HG03095 (cell line): ENCODE results near the gene RGS9BP.
"Not testable (repeated sequence)": the region's sequence is repeated elsewhere in the genome, so short reads cannot be mapped to it uniquely, and the experiment has no call there.

Experiments
- ATAC-seq: cut with Tn5 transposase; IDR thresholded peaks from one replicate; pipeline ENCODE4 v1.9.1; 2021; ENCODE audit warnings: moderate library complexity; ENCODE audit not compliant: unreplicated experiment

The RGS9BP gene

DNA sequence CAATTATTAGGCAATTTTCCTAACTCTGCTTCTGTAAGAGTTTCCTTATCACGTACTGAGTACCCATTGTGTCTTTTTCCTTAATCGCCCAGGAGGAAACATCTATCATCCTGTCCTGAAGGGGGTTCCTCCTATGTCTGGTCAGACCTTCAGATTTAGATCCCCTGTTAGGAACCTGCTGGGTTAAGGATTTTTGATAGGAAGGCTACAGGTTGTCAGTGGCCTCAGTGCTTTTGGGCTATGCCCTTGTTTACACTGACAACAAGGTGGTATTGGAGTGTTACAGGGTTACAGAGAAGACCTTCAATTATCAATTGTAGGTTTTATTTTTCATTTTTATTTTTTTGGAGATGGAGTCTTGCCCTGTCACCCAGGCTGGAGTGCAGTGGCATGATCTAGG, 19.2 kb downstream of the RGS9BP start:
- not testable (repeated sequence) for ATAC-seq

DNA sequence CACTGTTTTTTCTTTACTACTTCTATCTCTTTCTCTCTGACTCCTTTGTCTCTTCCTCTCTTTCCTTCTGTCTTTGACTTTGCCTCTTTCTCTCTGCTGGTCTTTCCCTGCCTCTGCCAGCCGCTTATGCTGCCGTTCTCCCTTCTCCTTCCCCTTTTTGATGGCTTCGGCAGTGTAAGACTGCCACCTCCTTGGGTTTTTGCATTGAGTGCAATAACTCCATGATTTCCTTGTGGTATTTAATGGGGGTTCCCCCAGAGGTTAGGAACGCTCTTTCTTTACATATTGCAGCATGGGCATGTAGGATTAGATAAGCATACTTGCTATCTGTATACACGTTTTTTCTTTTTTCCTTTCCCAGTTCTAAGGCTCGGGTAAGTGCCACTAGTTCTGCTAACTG, 19.9 kb downstream of the RGS9BP start:
- not testable (repeated sequence) for ATAC-seq

DNA sequence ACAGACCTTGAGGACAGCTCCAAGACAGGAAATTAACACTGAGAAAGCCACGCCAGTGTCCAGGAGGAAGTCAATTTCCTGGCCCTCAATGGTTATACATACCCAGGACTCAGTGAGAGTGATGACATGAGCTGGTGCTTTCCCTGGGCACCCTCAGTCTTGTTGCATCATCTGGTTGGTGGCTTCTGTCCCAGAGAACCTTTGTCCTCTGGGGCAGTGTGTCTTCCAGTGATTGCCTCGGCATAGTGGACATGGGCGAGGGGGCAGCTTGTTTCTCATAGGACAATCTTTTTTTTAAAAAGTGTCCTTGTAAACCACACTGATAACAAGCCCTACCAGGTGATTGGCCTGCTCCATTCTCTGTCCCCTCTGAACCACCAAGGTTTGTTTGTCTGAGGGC, 21.1 kb downstream of the RGS9BP start:
- ATAC-seq: not testable (repeated sequence)

DNA sequence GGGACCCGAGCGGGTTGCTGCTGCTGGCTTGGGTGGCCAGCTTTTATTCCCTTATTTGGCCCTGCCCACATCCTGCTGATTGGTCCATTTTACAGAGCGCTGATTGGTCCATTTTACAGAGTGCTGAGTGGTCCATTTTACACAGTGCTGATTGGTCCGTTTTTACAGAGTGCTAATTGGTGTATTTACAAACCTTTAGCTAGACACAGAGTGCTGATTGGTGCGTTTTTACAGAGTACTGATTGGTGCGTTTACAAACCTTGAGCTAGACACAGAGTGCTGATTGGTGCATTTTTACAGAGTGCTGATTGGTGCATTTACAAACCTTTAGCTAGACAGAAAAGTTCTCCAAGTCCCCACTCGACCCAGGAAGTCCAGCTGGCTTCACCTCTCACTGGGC, 24.5 kb downstream of the RGS9BP start:
- ATAC-seq: not testable (repeated sequence)

DNA sequence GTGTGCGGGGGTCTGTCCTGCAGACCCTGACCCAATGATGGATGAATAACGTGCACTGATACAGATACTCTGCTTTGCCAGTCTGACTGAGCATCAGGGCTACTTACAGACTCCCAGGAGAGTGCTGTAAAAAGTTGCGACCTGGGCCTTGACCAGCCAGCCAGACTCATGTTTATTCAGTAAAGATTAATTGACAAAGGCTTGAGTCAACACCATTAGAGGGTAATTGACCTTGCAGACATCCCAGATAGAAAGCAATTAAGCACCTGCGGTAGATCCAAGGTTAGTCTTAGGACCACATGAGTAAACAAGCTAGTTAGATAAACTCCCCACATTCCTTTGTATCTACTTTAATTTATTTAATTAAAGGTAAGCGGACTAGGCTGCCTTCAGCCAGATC, 26.4 kb downstream of the RGS9BP start:
- no peak for ATAC-seq

DNA sequence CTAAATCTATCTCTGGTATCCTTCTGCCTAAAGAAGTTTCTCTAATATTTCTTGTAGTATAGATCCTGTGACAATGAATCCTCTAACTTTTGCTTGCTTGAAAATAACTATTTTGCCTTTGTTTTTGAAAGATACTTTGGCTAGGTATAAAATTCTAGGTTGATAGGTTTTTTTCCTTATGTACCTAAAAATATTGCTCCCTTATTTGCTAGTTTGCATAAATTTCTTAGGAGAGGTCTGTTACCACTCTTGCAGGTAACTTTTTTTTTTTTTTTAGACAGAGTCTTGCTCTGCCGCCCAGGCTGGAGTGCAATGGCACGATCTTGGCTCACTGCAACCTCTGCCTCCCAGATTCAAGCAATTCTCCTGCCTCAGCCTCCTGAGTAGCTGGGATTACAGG, 28.4 kb downstream of the RGS9BP start:
- not testable (repeated sequence) for ATAC-seq

DNA sequence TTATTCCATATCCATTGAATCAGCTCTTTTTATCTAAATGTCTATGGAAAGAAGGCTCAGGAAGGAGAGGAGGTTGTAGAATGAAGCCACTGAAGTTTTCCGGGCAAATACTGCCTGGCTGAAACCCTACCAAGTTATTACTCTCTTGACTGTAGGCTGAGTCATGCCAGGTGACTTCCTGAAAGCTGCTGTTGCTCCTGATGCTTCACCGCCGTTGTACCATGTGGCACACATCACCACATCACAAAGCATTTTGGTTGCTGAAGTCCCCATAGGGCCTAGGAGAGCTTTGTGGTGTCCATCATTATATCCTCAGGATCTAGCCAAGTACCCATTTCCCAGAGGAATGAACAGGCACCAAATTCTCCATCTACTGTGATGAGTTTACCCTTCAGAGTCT, 32.8 kb downstream of the RGS9BP start:
- ATAC-seq: no peak

DNA sequence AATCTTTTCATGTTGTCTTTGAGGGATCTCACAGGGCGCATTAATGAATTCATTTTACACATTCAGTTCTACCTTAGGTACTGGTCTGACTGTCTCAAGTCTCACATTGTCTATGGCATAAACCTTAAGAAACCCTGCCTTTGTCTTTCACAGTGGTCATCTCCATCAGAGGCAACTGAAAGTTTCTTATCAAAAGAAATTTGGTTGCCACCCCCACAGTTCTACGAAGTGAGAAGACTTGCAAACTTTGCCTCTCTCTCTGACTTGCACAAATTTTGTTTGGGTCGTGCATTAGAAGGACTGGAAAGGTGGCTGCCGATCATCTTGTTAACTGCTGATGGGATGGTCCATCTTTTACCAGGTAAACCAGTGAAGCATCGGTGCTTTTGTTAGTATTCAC, 33.4 kb downstream of the RGS9BP start:
- no peak for ATAC-seq

DNA sequence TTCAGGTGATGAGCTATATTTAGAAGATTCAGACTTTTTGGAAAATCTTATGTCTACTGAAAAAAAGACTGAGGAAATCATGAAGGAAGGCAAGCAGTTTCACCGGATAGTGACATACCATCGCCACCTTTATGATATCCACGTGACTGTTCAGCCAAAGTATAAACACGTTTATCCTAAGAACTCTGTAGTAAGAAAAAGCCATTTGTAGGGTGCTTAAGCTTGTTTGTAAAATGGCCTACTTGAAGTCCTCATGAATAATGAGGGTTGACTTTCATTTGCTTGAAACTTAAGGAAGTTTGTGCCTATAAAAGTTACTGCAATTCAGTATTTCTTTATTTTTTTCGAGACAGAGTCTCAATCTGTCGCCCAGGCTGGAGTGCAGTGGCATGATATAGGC, 36.1 kb downstream of the RGS9BP start:
- ATAC-seq: no peak

DNA sequence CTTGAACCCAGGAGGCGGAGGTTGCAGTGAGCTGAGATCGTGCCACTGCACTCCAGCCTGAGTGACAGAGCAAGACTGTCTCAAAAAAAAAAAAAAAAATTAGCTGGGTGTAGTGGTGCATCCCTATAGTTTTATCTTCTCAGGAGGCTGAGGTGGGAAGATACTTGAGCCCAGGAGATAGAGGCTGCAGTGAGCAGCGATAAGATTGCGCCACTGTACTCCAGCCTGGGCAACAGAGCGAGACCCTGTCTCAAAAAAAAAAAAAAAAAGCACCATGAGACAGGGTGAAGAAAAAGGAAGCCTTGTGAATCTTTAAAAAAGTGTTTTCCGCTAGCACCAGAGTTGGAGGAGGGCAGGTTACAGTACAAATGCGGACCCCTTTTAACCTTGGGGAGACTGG, 40.6 kb downstream of the RGS9BP start:
- ATAC-seq: not testable (repeated sequence)

DNA sequence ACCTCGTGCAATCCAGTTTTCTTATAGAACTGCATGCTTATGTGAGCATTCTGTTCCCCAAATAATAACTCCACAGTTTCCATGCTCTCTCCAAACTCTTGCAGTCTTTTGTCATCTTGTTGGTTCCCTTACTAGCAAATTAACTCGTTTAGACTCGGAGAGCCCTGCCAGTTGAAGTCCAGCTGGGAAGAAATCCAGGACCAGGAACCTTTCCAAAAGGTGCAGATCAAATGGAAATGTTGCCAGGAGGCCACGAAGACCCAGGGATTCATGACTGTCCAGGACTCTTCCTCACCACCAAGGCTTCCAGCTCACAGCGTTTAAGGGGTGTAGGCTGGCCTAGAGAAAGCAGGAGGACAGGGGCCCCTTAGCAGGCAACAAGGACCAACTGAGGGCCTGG, 41.8 kb downstream of the RGS9BP start:
- no peak for ATAC-seq

DNA sequence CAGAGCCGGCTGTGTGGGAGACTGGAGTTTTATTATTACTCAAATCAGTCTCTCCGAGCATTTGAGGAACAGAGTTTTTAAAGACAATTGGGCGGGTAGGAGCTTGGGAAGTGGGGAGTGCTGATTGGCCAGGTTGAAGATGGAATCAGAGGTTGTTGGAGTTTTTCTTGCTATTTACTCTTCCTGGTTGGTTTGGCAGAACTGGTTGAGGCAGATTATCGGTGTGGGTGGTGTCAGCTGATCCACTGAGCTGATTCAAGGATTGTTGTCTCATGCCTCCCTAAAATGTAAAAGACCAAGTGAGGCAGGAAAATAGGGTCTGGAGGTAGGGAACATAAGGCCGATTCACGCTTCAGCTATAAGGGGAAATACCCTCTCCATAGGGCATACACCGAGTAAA, 42.6 kb downstream of the RGS9BP start:
- no peak for ATAC-seq

DNA sequence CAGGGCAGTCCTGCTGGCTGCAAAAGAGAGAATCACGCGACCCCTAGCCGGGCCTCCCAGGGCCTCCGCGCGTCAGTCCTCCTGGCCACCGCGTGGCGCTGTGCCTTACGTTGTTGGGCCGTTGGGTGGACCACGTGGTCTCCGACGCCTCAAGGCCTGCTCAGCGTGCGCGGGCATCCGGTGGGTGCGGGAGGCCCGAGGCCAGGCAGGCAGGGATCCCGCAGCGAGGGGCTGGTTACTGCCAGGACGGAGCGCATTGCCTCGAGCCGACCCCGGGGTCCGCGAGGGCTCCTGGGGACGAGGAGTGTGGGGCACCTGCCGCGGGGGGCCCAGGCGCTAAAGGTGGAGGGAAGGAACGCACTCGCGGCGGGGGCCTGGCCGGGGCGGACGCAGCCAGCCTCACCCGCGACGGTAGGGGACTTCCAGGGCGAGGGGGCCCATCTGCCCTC, 44.0 kb downstream of the RGS9BP start, which contains the start of gene TDRD12:
Gene TDRD12 (plus strand): TSS at position 157 of the 449 bp plus-strand sequence. CDS start 306 bp downstream, outside the sequence.
- no peak for ATAC-seq

DNA sequence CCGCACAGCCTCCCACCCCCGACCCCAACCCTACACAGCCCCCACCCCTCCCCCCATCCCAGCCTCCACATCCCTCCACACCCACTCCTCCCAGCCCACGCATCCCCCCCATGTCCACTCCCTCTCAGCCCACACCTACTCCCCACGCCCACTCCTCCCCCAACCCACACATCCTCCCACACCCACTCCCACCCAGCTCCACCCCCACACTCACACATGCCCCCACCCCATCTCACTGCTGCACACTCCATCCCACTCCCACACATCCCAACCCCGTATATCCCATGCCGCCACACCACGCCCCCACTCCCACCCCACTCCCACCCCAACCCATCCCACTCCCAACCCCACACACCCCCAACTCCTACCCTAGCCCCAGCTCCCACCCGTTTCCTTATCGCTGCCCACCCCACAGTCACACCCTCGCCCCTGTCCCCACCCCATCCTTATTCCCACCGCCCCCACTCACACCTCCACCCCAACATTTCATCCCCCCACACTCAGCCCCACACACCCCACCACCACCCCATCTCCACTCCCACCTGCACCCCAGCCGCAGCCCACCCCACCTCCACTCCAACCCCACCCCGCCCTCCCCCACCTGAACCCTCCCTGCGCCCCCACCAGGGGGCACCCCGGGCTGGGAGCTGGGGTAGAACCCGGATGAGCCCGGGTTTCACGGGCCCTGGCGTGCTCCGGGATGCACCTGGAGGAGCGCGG, 44.7 kb downstream of the RGS9BP start:
- no peak for ATAC-seq

DNA sequence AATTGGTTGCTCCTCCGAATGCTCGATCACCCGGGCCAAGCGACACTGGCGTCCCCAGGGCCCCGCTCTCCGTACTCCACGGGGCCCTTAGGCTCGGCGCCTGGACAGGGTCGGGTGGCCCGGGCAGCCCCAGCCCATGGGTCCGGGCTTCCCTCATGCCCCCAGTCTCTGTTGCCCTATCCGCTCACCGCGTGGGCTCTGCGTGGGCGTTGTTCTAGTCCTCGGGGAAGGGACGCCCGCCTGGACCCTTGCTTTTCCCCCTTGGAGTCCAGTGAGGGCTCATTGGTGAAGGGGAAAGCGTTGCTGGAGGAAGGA, 45.2 kb downstream of the RGS9BP start:
- no peak for ATAC-seq
